Erythroblast (primary cell): ENCODE measurements around the gene PPP1R18.

ENCODE experiments used
- GATA1 ChIP-seq: IDR thresholded peaks from 2 replicates; pipeline ENCODE4 v1.6.1; 2011; ENCODE audit warnings: low read depth, mild to moderate bottlenecking, control low read depth, low read length, moderate library complexity
- POLR2A ChIP-seq: IDR thresholded peaks from 2 replicates; pipeline ENCODE4 v1.6.1; 2011; ENCODE audit warnings: mild to moderate bottlenecking, low read length

- TF ChIP-seq POLR2A = no peak
- no peak for TF ChIP-seq GATA1
These were observed 46.0 kb downstream of the PPP1R18 start for GRCh38 chr6:30640481-30640880.
